ENCODE data around the gene SPRR5.

SPRR5 gene

DNA sequence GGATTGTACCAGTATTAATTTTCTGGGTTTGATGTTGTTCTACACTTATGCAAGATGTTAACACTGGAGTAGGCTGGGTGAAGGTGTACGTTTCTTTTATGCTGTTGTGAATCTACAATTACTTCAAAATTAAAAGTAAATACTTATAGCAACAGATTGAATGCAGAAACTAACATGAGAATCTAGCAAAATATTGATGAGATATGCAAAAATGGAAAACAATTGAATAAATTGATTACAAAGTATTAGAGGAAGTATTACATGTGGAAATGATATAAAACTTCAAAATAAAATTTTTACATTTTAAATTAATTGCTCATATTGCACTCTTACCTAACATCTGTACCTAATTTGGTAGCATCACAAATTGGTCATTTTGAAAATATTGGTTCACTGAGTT is 48.8 kb downstream of the SPRR5 start:
- no peaks in the 10 kb centered on the region for H3K36me3 ChIP-seq (ENCODE audit: insufficient read depth, low read length)
- H3K9ac ChIP-seq (ENCODE audit: low read depth, low read length): no peak overlapping the region
- no peak for DNase-seq
- H3K27ac ChIP-seq (ENCODE audit: low read length): no peak overlapping the region
- no peak overlapping the region for H3K4me2 ChIP-seq (ENCODE audit: insufficient read depth, low read length)
- TF ChIP-seq EZH2 (IDR thresholded peaks at IDR 0.05; ENCODE audit: borderline replicate concordance, low read depth, low read length, severe bottlenecking): no peak
- TF ChIP-seq, protein P1, sequence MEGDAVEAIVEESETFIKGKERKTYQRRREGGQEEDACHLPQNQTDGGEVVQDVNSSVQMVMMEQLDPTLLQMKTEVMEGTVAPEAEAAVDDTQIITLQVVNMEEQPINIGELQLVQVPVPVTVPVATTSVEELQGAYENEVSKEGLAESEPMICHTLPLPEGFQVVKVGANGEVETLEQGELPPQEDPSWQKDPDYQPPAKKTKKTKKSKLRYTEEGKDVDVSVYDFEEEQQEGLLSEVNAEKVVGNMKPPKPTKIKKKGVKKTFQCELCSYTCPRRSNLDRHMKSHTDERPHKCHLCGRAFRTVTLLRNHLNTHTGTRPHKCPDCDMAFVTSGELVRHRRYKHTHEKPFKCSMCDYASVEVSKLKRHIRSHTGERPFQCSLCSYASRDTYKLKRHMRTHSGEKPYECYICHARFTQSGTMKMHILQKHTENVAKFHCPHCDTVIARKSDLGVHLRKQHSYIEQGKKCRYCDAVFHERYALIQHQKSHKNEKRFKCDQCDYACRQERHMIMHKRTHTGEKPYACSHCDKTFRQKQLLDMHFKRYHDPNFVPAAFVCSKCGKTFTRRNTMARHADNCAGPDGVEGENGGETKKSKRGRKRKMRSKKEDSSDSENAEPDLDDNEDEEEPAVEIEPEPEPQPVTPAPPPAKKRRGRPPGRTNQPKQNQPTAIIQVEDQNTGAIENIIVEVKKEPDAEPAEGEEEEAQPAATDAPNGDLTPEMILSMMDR (IDR thresholded peaks at IDR 0.05; ENCODE audit: borderline replicate concordance, extremely low read depth, low read length, poor library complexity, severe bottlenecking): no peak
- ATAC-seq (ENCODE audit: insufficient read depth, low read depth): no peak
- no peak overlapping the region for H2AFZ ChIP-seq (ENCODE audit: low read depth, low read length)
- H3K4me1 ChIP-seq (ENCODE audit: insufficient read depth, low read length): no peaks in the 10 kb centered on the region
- H3K79me2 ChIP-seq (ENCODE audit: insufficient read depth, low read length): no peaks in the 10 kb centered on the region
- peaks cover 25% of the 10 kb centered on the region for H3K27me3 ChIP-seq (ENCODE audit: insufficient read depth, low read length, poor library complexity)
- no peaks in the 10 kb centered on the region for H4K20me1 ChIP-seq (ENCODE audit: insufficient read depth, low read length)
- no peak overlapping the region for H3K4me3 ChIP-seq (ENCODE audit: low read depth in 1 of 2, low read length in 2 of 2)
- H3K9me3 ChIP-seq (ENCODE audit: insufficient read depth, low read length, severe bottlenecking): peaks cover 2% of the 10 kb centered on the region

DNA sequence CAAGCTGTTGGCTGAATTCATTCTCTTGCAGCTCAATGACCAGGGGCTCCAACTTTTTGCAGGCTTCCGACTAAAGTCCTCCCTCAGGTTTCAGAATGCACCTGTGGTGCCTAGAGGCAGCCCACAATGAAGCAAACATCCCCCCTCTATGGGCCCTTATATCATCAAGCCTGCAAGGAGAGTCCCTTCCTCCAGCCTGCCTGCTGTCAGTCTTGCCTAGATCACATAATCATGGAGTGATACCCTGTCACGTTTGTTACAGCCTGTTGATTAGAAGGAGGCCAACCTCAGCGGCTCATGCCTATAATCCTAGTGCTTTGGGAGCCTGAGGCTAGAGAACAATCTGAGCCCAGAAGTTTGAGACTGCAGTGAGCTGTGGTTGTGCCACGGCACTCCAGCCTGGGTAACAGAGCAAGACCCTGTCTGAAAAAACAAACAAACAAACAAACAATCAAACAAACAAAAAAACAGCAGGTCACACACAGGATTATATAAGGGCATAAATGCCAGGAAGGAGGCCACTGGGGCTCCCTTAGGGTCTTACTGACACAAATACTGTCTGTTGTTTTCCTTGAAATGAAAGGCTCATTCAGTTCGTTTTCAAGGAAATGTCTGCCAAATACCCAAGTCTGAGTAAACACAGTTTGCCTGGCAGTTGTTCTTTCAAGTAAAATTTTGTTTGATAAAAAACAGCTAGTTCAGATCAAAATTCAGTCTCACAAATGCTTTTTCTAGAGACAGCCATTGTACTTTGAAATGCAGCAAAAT is 49.8 kb downstream of the SPRR5 start:
- Histone ChIP-seq H3K9ac (ENCODE audit: low read depth, low read length) (no peak overlapping the region), H3K79me2 (ENCODE audit: insufficient read depth, low read length) (no peaks in the 10 kb centered on the region), H3K9me3 (ENCODE audit: insufficient read depth, low read length, severe bottlenecking) (peaks cover 2% of the 10 kb centered on the region), H3K4me2 (ENCODE audit: insufficient read depth, low read length) (no peak overlapping the region), H3K36me3 (ENCODE audit: insufficient read depth, low read length) (no peaks in the 10 kb centered on the region), H3K27ac (ENCODE audit: low read length) (no peak overlapping the region), H3K4me3 (ENCODE audit: low read depth in 1 of 2, low read length in 2 of 2) (no peak overlapping the region), H3K27me3 (ENCODE audit: insufficient read depth, low read length, poor library complexity) (peaks cover 25% of the 10 kb centered on the region), H2AFZ (ENCODE audit: low read depth, low read length) (no peak overlapping the region), H3K4me1 (ENCODE audit: insufficient read depth, low read length) (no peaks in the 10 kb centered on the region), H4K20me1 (ENCODE audit: insufficient read depth, low read length) (no peaks in the 10 kb centered on the region)
- TF ChIP-seq, protein P1 (IDR thresholded peaks at IDR 0.05; ENCODE audit: borderline replicate concordance, extremely low read depth, low read length, poor library complexity, severe bottlenecking): no peak
- TF ChIP-seq EZH2 (IDR thresholded peaks at IDR 0.05; ENCODE audit: borderline replicate concordance, low read depth, low read length, severe bottlenecking): no peak
- ATAC-seq (ENCODE audit: insufficient read depth, low read depth) (no peak), DNase-seq (no peak)

DNA sequence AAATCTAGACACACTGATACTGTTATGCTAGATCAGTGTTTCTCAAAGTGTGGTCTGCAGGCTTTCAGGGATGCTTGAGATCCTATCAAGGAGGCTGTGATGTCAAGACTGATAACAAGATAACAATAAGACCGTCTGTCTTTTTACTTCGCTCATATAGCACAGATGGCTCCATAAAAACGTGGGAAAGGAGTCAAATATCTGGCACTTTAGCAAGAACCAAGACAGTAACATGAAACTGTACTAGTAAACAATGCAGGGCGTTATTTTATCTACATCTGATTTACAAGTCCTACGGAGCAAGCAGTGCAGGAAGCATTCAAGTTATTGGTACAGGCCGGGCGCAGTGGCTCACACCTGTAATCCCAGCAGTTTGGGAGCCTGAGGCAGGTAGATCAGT is 50.9 kb downstream of the SPRR5 start:
- H4K20me1 ChIP-seq (ENCODE audit: insufficient read depth, low read length): no peaks in the 10 kb centered on the region
- H3K4me1 ChIP-seq (ENCODE audit: insufficient read depth, low read length): no peaks in the 10 kb centered on the region
- no peak overlapping the region for H3K4me2 ChIP-seq (ENCODE audit: insufficient read depth, low read length)
- H3K9ac ChIP-seq (ENCODE audit: low read depth, low read length): no peak overlapping the region
- H3K36me3 ChIP-seq (ENCODE audit: insufficient read depth, low read length): no peaks in the 10 kb centered on the region
- peaks cover 23% of the 10 kb centered on the region for H3K27me3 ChIP-seq (ENCODE audit: insufficient read depth, low read length, poor library complexity)
- H3K4me3 ChIP-seq (ENCODE audit: low read depth in 1 of 2, low read length in 2 of 2): no peak overlapping the region
- ATAC-seq (ENCODE audit: insufficient read depth, low read depth) (no peak), DNase-seq (no peak)
- TF ChIP-seq, protein P1 (IDR thresholded peaks at IDR 0.05; ENCODE audit: borderline replicate concordance, extremely low read depth, low read length, poor library complexity, severe bottlenecking): no peak
- TF ChIP-seq EZH2 (IDR thresholded peaks at IDR 0.05; ENCODE audit: borderline replicate concordance, low read depth, low read length, severe bottlenecking): no peak
- no peaks in the 10 kb centered on the region for H3K79me2 ChIP-seq (ENCODE audit: insufficient read depth, low read length)
- peaks cover 2% of the 10 kb centered on the region for H3K9me3 ChIP-seq (ENCODE audit: insufficient read depth, low read length, severe bottlenecking)
- H2AFZ ChIP-seq (ENCODE audit: low read depth, low read length): no peak overlapping the region
- H3K27ac ChIP-seq (ENCODE audit: low read length): no peak overlapping the region
